Small intestine (tissue), 7 donors: ENCODE data around the gene LPP. TPM values are rescaled to one million over a fixed set of nuclear protein-coding genes. Genes with fewer than 3 reads are reported as not detected.

ENCODE experiments used
- DNase-seq, 2 donors: peaks; one replicate each; pipeline versions ENCODE4 v3.0.0 to v3.0.0-alpha.2; 2013
- FAIRE-seq: peaks from 2 replicates; lab custom pipeline; 2012; peaks lifted over from hg19 to GRCh38; lab: Jason Lieb, UNC
- H3K27ac ChIP-seq, 3 donors: one replicate each; pipeline ENCODE4 v1.5.1; 2013; ENCODE audit warnings: low read length in 2 of 3, mild to moderate bottlenecking in 2 of 3, control low read depth in 1 of 3, inconsistent platforms in 1 of 3, low read depth in 1 of 3, moderate library complexity in 1 of 3
- H3K27me3 ChIP-seq, 3 donors: one replicate each; pipeline ENCODE4 v1.6.1; 2013; ENCODE audit warnings: low read length in 3 of 3, inconsistent platforms in 1 of 3; ENCODE audit not compliant: control insufficient read depth in 3 of 3, insufficient read depth in 3 of 3
- H3K36me3 ChIP-seq, 3 donors: one replicate each; pipeline ENCODE4 v1.6.1; 2013; ENCODE audit warnings: low read length in 3 of 3, inconsistent platforms in 1 of 3, low read depth in 1 of 3, mild to moderate bottlenecking in 1 of 3, moderate library complexity in 1 of 3; ENCODE audit not compliant: control insufficient read depth in 3 of 3, insufficient read depth in 2 of 3
- H3K4me1 ChIP-seq, 3 donors: one replicate each; pipeline ENCODE4 v1.6.1; 2013; ENCODE audit warnings: low read length in 2 of 3, inconsistent platforms in 1 of 3, low read depth in 1 of 3, mild to moderate bottlenecking in 1 of 3, moderate library complexity in 1 of 3; ENCODE audit not compliant: control insufficient read depth in 3 of 3, insufficient read depth in 2 of 3
- H3K4me3 ChIP-seq, 3 donors: one replicate each; pipeline ENCODE4 v1.5.1; 2013; ENCODE audit warnings: low read length in 3 of 3, control low read depth in 1 of 3, inconsistent platforms in 1 of 3, low read depth in 1 of 3, mild to moderate bottlenecking in 1 of 3, moderate library complexity in 1 of 3
- H3K9me3 ChIP-seq, 2 donors: one replicate each; pipeline ENCODE4 v1.6.1; 2013; ENCODE audit warnings: low read depth in 1 of 2, low read length in 1 of 2; ENCODE audit not compliant: control insufficient read depth in 2 of 2, insufficient read depth in 1 of 2
- WGBS, 3 donors: extraction: QIAGEN DNeasy Blood & Tissue Kit; methylation state at CpG; one replicate each; pipeline ENCODE4 v1.1.7; 2013; 5-methylcytosine and 5-hydroxymethylcytosine counted together
- polyA plus RNA-seq, 4 donors: library from polyadenylated mRNA; stranded (reverse) in 3 of 4; unstranded in 1 of 4; fragments of 200-250 nt in 3 of 4; fragments of 120-200 nt in 1 of 4; gene quantifications; one replicate each; pipeline versions ENCODE4 v1.2.1 to v1.2.3, GENCODE V29; 2013
- donor health status: healthy with polysubstance abuse.
- donor health status: control.
- donor health status: control.
- donor health status: Bipolar disorder and iron deficiency.
- donor health status: healthy.

LPP gene
- polyA plus RNA-seq, 4 donors: 5.4 to 35.8 (median 12.4) TPM

DNA sequence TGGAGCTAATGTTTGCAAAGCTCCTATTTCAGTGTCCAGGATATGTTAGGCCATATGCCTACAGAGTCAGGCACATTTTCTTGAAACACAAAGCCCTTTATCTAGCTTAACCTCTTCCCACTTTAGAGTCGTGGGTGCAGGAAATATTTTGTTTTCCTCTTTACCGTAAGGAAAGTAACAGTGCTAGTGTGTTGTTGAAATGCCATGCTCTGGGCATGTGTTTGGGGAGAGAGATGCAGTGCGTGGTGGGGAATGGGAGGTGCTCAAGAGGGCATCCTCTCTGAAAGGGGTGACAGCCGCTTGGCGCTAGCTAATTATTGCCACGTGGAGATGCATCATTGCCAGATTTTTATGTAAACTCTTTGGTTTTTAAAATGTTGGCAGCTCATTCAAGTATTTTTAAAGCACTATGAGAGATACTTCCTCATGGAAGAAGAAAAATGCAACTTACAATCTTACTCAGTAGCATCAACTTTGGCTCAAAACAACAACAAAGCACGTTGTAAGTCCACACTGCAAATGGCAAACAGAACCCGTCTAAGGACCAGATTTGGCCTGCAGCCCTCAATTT is 152.6 kb downstream of the LPP start:
- peaks cover 0 to 6% (median 0%) of the 10 kb centered on the region in 3 donors for H3K36me3 ChIP-seq
- FAIRE-seq (no peak), DNase-seq (no peak)
- H3K27me3 ChIP-seq: no peaks in the 10 kb centered on the region
- no peaks in the 10 kb centered on the region for H3K4me1 ChIP-seq
- no peaks in the 10 kb centered on the region for H3K9me3 ChIP-seq
- 59 to 78% (median 76%) methylated on average over 8 of the region's 8 CpGs for WGBS, 3 donors
- no peak overlapping the region for H3K4me3 ChIP-seq
- no peak overlapping the region for H3K27ac ChIP-seq

GRCh38 chr3:188309437-188310269 is 155.7 kb downstream of the LPP start:
- Histone ChIP-seq H3K4me1 (no peaks in the 10 kb centered on the region), H3K36me3 (peaks cover 0 to 9% (median 0%) of the 10 kb centered on the region in 3 donors), H3K4me3 (no peak overlapping the region), H3K27ac (peak overlapping the region in 1 of 3 donors; percentile 16), H3K9me3 (no peaks in the 10 kb centered on the region), H3K27me3 (no peaks in the 10 kb centered on the region)
- 58 to 76% (median 62%) methylated on average over 6 of the region's 6 CpGs for WGBS, 3 donors
- DNase-seq (no peak), FAIRE-seq (no peak)

DNA sequence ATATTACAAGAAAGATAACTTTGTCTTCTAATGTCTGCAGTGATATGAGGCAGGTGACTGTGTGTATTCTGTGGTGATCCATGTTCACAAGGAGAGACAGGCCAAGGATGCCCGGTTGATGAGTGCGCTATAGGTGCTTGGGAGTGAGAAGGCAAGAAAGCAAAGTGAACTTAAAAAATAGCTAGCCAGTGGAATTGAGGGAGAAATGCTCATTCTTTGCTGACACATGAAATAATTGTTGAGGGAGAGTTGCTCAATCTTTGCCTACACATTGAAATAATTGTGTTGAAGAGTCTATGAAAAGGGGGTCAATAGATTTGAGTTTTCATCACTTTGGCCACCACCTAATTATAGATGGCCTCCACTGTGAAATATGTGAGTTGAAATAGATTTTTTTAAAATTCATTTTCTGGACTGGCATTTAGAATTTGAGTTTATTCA is 156.3 kb downstream of the LPP start:
- FAIRE-seq (no peak), DNase-seq (no peak)
- Histone ChIP-seq H3K9me3 (no peaks in the 10 kb centered on the region), H3K4me3 (no peak overlapping the region), H3K27ac (no peak overlapping the region), H3K36me3 (peaks cover 0 to 9% (median 0%) of the 10 kb centered on the region in 3 donors), H3K4me1 (no peaks in the 10 kb centered on the region), H3K27me3 (no peaks in the 10 kb centered on the region)
- 89 to 95% (median 92%) methylated on average over 2 of the region's 2 CpGs for WGBS, 3 donors

GRCh38 chr3:188315553-188315952 is 161.6 kb downstream of the LPP start:
- Histone ChIP-seq H3K36me3 (peaks cover 0 to 2% (median 0%) of the 10 kb centered on the region in 3 donors), H3K4me3 (peak overlapping the region in 1 of 3 donors; percentile 15), H3K27ac (no peak overlapping the region), H3K27me3 (no peaks in the 10 kb centered on the region), H3K9me3 (no peaks in the 10 kb centered on the region), H3K4me1 (peaks cover 0 to 8% (median 0%) of the 10 kb centered on the region in 3 donors)
- FAIRE-seq (no peak), DNase-seq (no peak)
- 74 to 94% (median 83%) methylated on average over 2 of the region's 2 CpGs for WGBS, 3 donors

- FAIRE-seq: no peak
- H3K9me3 ChIP-seq: no peaks in the 10 kb centered on the region
- H3K4me3 ChIP-seq: no peak overlapping the region
- 88 to 92% (median 89%) methylated on average over 6 of the region's 6 CpGs for WGBS, 3 donors
- DNase-seq: peak in 1 of 2 donors; percentile 60
- H3K27ac ChIP-seq: no peak overlapping the region
- peaks cover 0 to 10% (median 0%) of the 10 kb centered on the region in 3 donors for H3K4me1 ChIP-seq
- H3K36me3 ChIP-seq: peaks cover 0 to 2% (median 0%) of the 10 kb centered on the region in 3 donors
- H3K27me3 ChIP-seq: no peaks in the 10 kb centered on the region
Observed at GRCh38 chr3:188316021-188316722, 162.2 kb downstream of the LPP start.

DNA sequence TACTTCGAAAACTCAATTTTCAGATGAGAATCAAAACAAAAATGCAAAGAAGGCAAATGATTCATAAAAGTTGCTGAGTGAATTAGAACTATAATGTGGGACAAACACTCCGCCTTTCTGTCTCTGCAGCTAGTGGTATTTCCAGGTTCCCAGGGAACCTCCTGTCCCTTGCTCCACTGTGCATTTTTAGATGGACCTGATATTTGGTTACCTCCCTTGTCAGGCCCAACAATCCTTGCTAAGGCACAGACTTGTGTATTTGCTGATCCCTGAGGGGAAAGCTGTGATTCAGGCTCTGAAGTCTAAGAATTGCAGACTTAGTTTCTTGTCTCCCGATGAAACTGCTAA is 162.7 kb downstream of the LPP start:
- H3K27ac ChIP-seq: no peak overlapping the region
- DNase-seq (no peak), FAIRE-seq (no peak)
- no peak overlapping the region for H3K4me3 ChIP-seq
- H3K9me3 ChIP-seq: no peaks in the 10 kb centered on the region
- WGBS, 3 donors: 83 to 86% (median 84%) methylated on average over 3 of the region's 3 CpGs
- H3K4me1 ChIP-seq: peaks cover 0 to 10% (median 0%) of the 10 kb centered on the region in 3 donors
- H3K36me3 ChIP-seq: peaks cover 0 to under 1% (median 0%) of the 10 kb centered on the region in 3 donors
- H3K27me3 ChIP-seq: no peaks in the 10 kb centered on the region

- no peak for FAIRE-seq
- no peak overlapping the region for H3K27ac ChIP-seq
- H3K4me1 ChIP-seq: peaks cover 0 to 16% (median 0%) of the 10 kb centered on the region in 3 donors
- H3K36me3 ChIP-seq: no peaks in the 10 kb centered on the region
- WGBS, 3 donors: 18 to 33% (median 32%) methylated on average over 1 of the region's 1 CpG
- no peaks in the 10 kb centered on the region for H3K9me3 ChIP-seq
- no peaks in the 10 kb centered on the region for H3K27me3 ChIP-seq
- no peak overlapping the region for H3K4me3 ChIP-seq
- DNase-seq: no peak
Observed at GRCh38 chr3:188319569-188319968, 165.6 kb downstream of the LPP start.

DNA sequence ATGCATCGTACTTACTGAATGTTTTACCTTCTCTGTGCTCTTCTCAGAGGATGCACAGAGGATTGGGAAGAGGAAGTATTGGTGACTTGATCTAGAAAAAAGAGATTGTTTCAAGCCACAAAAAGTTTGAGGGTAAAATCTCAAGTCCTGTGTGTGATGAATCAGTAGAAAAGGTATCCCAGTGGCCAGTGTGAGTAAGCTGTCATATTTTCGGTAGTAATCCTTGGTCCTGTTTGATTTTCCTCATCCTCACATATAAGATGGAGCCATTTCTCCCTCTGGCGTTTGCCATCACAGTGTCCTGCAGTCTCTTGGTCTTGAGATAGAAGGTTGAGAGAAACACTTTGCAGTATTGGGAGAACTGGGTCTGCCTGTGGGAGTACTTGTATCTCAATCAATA is 166.8 kb downstream of the LPP start:
- FAIRE-seq (no peak), DNase-seq (no peak)
- Histone ChIP-seq H3K27me3 (no peaks in the 10 kb centered on the region), H3K4me1 (peaks cover 0 to 16% (median 0%) of the 10 kb centered on the region in 3 donors), H3K4me3 (no peak overlapping the region), H3K27ac (no peak overlapping the region), H3K36me3 (no peaks in the 10 kb centered on the region), H3K9me3 (no peaks in the 10 kb centered on the region)
- WGBS, 3 donors: 88 to 96% (median 90%) methylated on average over 3 of the region's 3 CpGs
